H4 (cell line): Measurements from ENCODE around the gene HPSE2. TPM values are rescaled to one million over a fixed set of nuclear protein-coding genes. Genes with fewer than 3 reads are reported as not detected.
"Not testable (repeated sequence)": the region's sequence is repeated elsewhere in the genome, so short reads cannot be mapped to it uniquely, and the experiment has no call there.

Experiments
- DNase-seq: peaks from one replicate; pipeline ENCODE4 v3.0.0-alpha.2; 2015; ENCODE audit warnings: low spot score
- total RNA-seq: library from RNA; depleted of rRNA; stranded (reverse); fragments of >200 nt; shearing (Covaris generic); gene quantifications from 2 replicates; pipeline ENCODE4 v1.2.3, GENCODE V29; 2014

HPSE2 gene
- total RNA-seq, 1 experiment from 2014 or later: not detected

- DNase-seq: no peak
Measured at GRCh38 chr10:99005254-99005653, 230.4 kb downstream of the HPSE2 start.

GRCh38 chr10:99004738-99005137 is 230.9 kb downstream of the HPSE2 start:
- no peak for DNase-seq

GRCh38 chr10:99002392-99002791 is 233.3 kb downstream of the HPSE2 start:
- DNase-seq: no peak

- DNase-seq: no peak
Measured at GRCh38 chr10:98997596-98997995, 238.1 kb downstream of the HPSE2 start.

GRCh38 chr10:98994030-98994429 is 241.6 kb downstream of the HPSE2 start:
- DNase-seq: no peak

- not testable (repeated sequence) for DNase-seq
Measured at GRCh38 chr10:98983751-98984150, 251.9 kb downstream of the HPSE2 start.

GRCh38 chr10:98980353-98980752 is 255.3 kb downstream of the HPSE2 start:
- DNase-seq: no peak

GRCh38 chr10:98971464-98971863 is 264.2 kb downstream of the HPSE2 start:
- DNase-seq: no peak

- DNase-seq: no peak
Measured at GRCh38 chr10:98967601-98968000, 268.1 kb downstream of the HPSE2 start.

GRCh38 chr10:98963608-98964007 is 272.0 kb downstream of the HPSE2 start:
- DNase-seq: no peak

- DNase-seq: no peak
Measured at GRCh38 chr10:98959379-98959778, 276.3 kb downstream of the HPSE2 start.

- DNase-seq: no peak
Measured at GRCh38 chr10:98957801-98958200, 277.9 kb downstream of the HPSE2 start.

- DNase-seq: peak; percentile 23
Measured at GRCh38 chr10:98956576-98957260, 278.9 kb downstream of the HPSE2 start.

- no peak for DNase-seq
Measured at GRCh38 chr10:98953251-98953650, 282.4 kb downstream of the HPSE2 start.

GRCh38 chr10:98951269-98952000 is 284.2 kb downstream of the HPSE2 start:
- DNase-seq: no peak

GRCh38 chr10:98950106-98950505 is 285.5 kb downstream of the HPSE2 start:
- DNase-seq: no peak

GRCh38 chr10:98949306-98949705 is 286.3 kb downstream of the HPSE2 start:
- no peak for DNase-seq

- no peak for DNase-seq
Measured at GRCh38 chr10:98943681-98944080, 292.0 kb downstream of the HPSE2 start.

- no peak for DNase-seq
Measured at GRCh38 chr10:98929709-98930108, 305.9 kb downstream of the HPSE2 start.

- no peak for DNase-seq
Measured at GRCh38 chr10:98925651-98926050, 310.0 kb downstream of the HPSE2 start.

- no peak for DNase-seq
Measured at GRCh38 chr10:98924526-98924925, 311.1 kb downstream of the HPSE2 start.

GRCh38 chr10:98921316-98921715 is 314.3 kb downstream of the HPSE2 start:
- DNase-seq: no peak

- DNase-seq: no peak
Measured at GRCh38 chr10:98920807-98921206, 314.8 kb downstream of the HPSE2 start.
